Measurements from ENCODE around the gene SCGB3A2.

The SCGB3A2 gene

DNA sequence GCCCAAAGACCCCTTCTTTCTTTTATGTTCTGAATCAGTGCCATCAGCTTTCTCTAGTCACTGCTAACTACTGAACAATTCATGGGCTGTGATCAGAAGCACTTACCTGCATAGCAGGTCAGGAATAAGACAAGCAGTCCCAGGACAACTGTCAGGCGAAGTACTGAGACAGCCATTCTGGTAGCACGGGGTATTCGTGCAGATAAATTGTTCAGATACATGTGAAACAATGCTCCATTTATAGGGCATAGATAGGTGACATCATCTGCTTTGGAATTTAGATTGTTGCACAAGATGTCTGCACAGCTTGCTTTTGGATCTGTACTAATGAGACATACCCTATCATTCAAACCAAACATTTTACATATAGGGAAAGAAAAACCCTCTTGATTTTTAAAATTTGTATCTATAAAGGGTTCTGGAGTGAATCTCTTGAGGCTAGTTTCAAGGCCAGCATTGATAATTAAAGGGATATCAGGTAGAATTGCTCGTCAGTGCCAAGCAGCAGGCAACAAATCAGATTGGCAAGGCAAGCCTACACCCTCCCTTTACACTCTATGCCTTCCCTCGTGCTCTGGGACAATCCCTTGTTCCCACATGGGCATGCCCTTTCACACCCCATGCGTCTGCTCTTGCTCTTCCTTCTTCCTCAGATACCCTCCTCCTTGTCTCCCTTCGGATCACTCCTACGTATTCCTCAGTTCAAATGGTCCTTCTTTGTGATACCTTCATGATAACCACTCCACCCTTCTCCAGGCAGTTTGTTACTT lies 28.0 kb downstream of the SCGB3A2 start, which contains the start of gene C5orf46:
TSS of gene C5orf46 (minus strand) at position 213 of the 770 bp plus-strand sequence. CDS start at position 176, 37 bp downstream.
- TF ChIP-seq, protein P1, sequence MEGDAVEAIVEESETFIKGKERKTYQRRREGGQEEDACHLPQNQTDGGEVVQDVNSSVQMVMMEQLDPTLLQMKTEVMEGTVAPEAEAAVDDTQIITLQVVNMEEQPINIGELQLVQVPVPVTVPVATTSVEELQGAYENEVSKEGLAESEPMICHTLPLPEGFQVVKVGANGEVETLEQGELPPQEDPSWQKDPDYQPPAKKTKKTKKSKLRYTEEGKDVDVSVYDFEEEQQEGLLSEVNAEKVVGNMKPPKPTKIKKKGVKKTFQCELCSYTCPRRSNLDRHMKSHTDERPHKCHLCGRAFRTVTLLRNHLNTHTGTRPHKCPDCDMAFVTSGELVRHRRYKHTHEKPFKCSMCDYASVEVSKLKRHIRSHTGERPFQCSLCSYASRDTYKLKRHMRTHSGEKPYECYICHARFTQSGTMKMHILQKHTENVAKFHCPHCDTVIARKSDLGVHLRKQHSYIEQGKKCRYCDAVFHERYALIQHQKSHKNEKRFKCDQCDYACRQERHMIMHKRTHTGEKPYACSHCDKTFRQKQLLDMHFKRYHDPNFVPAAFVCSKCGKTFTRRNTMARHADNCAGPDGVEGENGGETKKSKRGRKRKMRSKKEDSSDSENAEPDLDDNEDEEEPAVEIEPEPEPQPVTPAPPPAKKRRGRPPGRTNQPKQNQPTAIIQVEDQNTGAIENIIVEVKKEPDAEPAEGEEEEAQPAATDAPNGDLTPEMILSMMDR (IDR thresholded peaks at IDR 0.05; ENCODE audit: low read depth, low read length), result no peak
- H3K4me3 ChIP-seq (ENCODE audit: low read depth, low read length), result no peak within 1 kb of the TSS
- H3K36me3 ChIP-seq, result no peaks in the 10 kb centered on the region
- DNase-seq, result no peak
- no peaks in the 10 kb centered on the region for H3K9me3 ChIP-seq
- H3K4me1 ChIP-seq, result no peaks in the 10 kb centered on the region
- H3K27me3 ChIP-seq, result peaks cover 1% of the 10 kb centered on the region; the same call in 1 of the 2 replicates

DNA sequence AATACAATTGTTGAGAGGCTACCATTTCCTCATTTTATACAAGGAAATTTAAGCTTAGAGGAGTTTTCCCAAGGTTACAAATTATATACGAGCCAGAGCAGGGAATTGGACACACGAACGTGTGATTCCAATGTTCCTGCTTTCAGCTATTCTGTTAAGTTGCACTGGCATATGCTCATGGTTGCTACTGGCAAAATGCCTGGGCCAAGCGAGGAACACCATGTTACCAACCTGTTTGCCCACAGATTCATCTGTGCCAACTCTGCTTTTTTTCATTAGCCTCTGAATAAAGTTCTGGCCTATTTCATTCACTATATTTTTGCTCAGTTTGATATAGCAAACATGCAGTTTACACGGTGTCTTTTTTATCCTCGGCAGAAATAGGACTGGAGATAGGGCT lies 32.9 kb downstream of the SCGB3A2 start:
- peaks cover 11% of the 10 kb centered on the region for H3K27me3 ChIP-seq
- TF ChIP-seq, protein P1 (IDR thresholded peaks at IDR 0.05; ENCODE audit: low read depth, low read length), result no peak
- no peaks in the 10 kb centered on the region for H3K9me3 ChIP-seq
- no peaks in the 10 kb centered on the region for H3K4me1 ChIP-seq
- no peak overlapping the region for H3K4me3 ChIP-seq (ENCODE audit: low read depth, low read length)
- no peaks in the 10 kb centered on the region for H3K36me3 ChIP-seq
- DNase-seq, result no peak

DNA sequence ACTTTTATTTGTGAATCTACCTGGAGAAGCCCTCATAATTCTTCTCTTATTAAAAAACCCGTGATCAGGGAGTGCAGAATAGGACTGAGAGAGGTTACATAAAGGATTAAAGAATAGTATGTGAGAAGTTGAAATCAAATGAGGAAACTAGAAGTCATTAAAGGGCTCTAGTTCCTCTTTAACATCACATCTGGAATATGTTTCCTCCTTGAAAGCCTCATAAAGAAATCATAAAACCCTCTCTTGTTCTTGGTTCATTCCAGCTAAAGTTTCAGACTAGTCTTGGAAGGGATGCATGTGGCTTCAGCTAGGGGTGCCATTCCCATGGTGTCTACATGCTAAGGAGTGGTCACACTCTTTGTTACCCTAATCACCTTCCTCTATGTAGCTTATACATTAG lies 33.5 kb downstream of the SCGB3A2 start:
- Histone ChIP-seq H3K9me3 (no peaks in the 10 kb centered on the region), H3K4me3 (ENCODE audit: low read depth, low read length) (no peak overlapping the region), H3K4me1 (no peaks in the 10 kb centered on the region), H3K36me3 (no peaks in the 10 kb centered on the region), H3K27me3 (peaks cover 11% of the 10 kb centered on the region)
- DNase-seq, result no peak
- TF ChIP-seq, protein P1 (IDR thresholded peaks at IDR 0.05; ENCODE audit: low read depth, low read length), result no peak

DNA sequence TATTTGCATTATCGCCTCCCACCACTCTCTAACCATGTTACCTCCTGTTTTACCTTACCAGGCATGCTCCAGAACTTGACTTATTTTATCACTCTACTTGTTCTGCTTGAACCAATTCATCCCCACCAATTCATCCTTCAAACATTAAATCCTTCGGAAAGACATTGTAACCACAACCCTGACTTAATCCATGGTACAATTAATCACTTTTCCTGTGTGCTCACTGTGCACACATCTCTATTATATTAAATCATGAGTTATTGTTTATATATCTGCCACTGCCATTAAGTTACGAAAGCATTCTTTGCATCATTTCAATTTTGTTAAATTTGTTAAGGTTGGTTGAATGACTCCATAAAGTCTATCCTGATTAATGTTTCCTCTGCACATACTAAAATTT lies 35.3 kb downstream of the SCGB3A2 start:
- Histone ChIP-seq H3K4me1 (no peaks in the 10 kb centered on the region), H3K9me3 (no peaks in the 10 kb centered on the region), H3K27me3 (peaks cover 14% of the 10 kb centered on the region), H3K4me3 (ENCODE audit: low read depth, low read length) (no peak overlapping the region), H3K36me3 (no peaks in the 10 kb centered on the region)
- DNase-seq, result no peak
- TF ChIP-seq, protein P1 (IDR thresholded peaks at IDR 0.05; ENCODE audit: low read depth, low read length), result no peak

DNA sequence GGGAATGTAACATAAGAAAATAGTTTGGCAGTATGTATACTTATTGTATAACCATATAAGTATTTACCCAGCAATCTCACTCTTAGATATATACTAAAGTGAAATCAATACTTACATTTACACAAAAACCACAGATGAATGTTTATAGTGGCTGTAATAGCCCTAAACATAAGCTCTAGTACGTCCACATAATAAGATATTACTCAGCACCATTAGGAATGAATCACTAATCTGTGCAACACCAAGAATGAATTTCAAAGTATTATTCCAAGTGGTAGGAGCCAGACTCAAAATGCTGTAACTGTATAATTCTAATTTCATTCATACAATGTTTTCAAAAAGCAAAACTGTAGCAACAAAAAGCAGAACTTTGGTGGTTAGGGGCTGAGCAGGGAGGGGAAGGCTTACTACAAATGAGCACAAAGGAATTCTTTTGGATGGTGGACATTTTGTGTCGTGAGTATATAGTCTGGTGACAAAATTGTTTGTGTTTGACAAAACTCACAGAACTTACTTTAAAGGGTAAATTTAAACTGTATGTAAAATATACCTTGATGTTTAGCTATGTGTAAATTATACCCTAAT lies 39.7 kb downstream of the SCGB3A2 start:
- Histone ChIP-seq H3K4me1 (no peaks in the 10 kb centered on the region), H3K4me3 (ENCODE audit: low read depth, low read length) (no peak overlapping the region), H3K36me3 (no peaks in the 10 kb centered on the region), H3K9me3 (no peaks in the 10 kb centered on the region), H3K27me3 (peaks cover 7% of the 10 kb centered on the region; the same call in 1 of the 2 replicates)
- no peak for DNase-seq
- TF ChIP-seq, protein P1 (IDR thresholded peaks at IDR 0.05; ENCODE audit: low read depth, low read length), result no peak

DNA sequence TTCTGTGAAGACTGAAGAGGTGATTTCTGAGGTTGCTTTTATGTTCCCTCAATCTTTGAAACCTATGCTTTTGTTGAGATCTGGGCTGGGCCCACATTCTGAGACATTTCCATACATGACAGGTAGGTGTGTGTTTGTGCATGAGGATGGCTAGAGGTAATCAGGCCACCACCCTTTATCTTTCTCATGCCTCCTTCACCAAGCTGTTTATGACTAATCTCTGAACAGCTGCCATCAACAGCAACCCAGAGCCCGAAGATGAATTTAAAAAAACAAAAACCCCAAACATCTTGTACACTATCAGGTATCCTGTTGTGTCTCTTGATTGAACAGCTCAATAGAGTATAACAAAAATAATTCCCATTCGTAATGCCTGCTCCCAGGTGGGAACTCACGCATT lies 40.4 kb downstream of the SCGB3A2 start:
- no peak overlapping the region for H3K4me3 ChIP-seq (ENCODE audit: low read depth, low read length)
- TF ChIP-seq, protein P1 (IDR thresholded peaks at IDR 0.05; ENCODE audit: low read depth, low read length), result no peak
- no peaks in the 10 kb centered on the region for H3K4me1 ChIP-seq
- H3K36me3 ChIP-seq, result no peaks in the 10 kb centered on the region
- no peak for DNase-seq
- no peaks in the 10 kb centered on the region for H3K9me3 ChIP-seq
- peaks cover 7% of the 10 kb centered on the region; the same call in 1 of the 2 replicates for H3K27me3 ChIP-seq
